Heart right ventricle (tissue), 16 donors: ENCODE measurements around the gene POU2F3. TPM values are rescaled to one million over a fixed set of nuclear protein-coding genes. Genes with fewer than 3 reads are reported as not detected.

Experiments
- ATAC-seq, 8 donors: fragments of 200-7000 bp; cut with Tn5 transposase; one replicate each; pipeline ENCODE4 v1.9.1; 2020; ENCODE audit warnings: mild to moderate bottlenecking in 8 of 8, moderate library complexity in 8 of 8, moderate number of reproducible peaks in 1 of 8
- DNase-seq, 2 donors: peaks; one replicate each; pipeline ENCODE4 v3.0.0-alpha.2; 2020
- H3K27ac ChIP-seq, 10 donors: fragments of 200-600 bp; sonication (generic) in 2 of 10; one replicate each; pipeline versions ENCODE4 v1.5.0 to v1.8.0; 2020 to 2022; ENCODE audit warnings: mild to moderate bottlenecking in 3 of 10
- H3K27me3 ChIP-seq, 7 donors: fragments of 200-600 bp; one replicate each; pipeline ENCODE4 v1.8.0; 2021 to 2022; ENCODE audit warnings: mild to moderate bottlenecking in 2 of 7
- H3K36me3 ChIP-seq, 9 donors: fragments of 200-600 bp; sonication (generic) in 1 of 9; one replicate each; pipeline versions ENCODE4 v1.5.0 to v1.8.0; 2020 to 2022; ENCODE audit warnings: mild to moderate bottlenecking in 2 of 9
- H3K4me1 ChIP-seq, 9 donors: fragments of 200-600 bp; sonication (generic) in 1 of 9; one replicate each; pipeline versions ENCODE4 v1.5.0 to v1.8.0; 2020 to 2022; ENCODE audit warnings: mild to moderate bottlenecking in 4 of 9
- H3K4me3 ChIP-seq, 10 donors: fragments of 200-600 bp; sonication (generic) in 2 of 10; one replicate each; pipeline versions ENCODE4 v1.5.0 to v1.8.0; 2020 to 2022; ENCODE audit warnings: mild to moderate bottlenecking in 7 of 10, moderate library complexity in 2 of 10
- H3K9me3 ChIP-seq, 11 donors: fragments of 200-600 bp in 10 of 11; sonication (generic) in 2 of 11; one replicate each; pipeline versions ENCODE4 v1.5.0 to v1.8.0; 2013 to 2022; ENCODE audit warnings: mild to moderate bottlenecking in 2 of 11, control low read depth in 1 of 11, moderate library complexity in 1 of 11
- CTCF ChIP-seq, 9 donors: fragments of 200-600 bp; sonication (generic) in 2 of 9; IDR thresholded peaks; one replicate each; pipeline versions ENCODE4 v1.5.0 to v1.8.0; 2021 to 2022; ENCODE audit warnings: antibody characterized with exemption in 9 of 9, mild to moderate bottlenecking in 5 of 9, moderate library complexity in 1 of 9
- WGBS, 2 donors: extraction: QIAGEN DNeasy Blood & Tissue Kit; methylation state at CpG; one replicate each; pipeline ENCODE4 v1.1.7; 2013; ENCODE audit warnings: inconsistent platforms in 1 of 2; 5-methylcytosine and 5-hydroxymethylcytosine counted together
- intact Hi-C, 10 donors: fragments of 100-400 bp; cut with DNase I; formaldehyde crosslinking; loops; one replicate each; pipeline versions ENCODE4 v1.11.1 to v1.14.2; 2022
- polyA plus RNA-seq, 2 donors: library from polyadenylated mRNA; stranded (reverse); fragments of 200-250 nt; gene quantifications; one replicate each; pipeline ENCODE4 v1.2.3, GENCODE V29; 2013
- total RNA-seq, 10 donors: library from RNA; stranded (reverse); fragmentation: NEBNext Ultra II Directional in 3 of 10; extraction: Animal tissue kit (Norgen Biotek cat#: 25700) in 3 of 10; gene quantifications; one replicate each; pipeline versions ENCODE4 v1.2.1 to v1.2.4, GENCODE V29; 2021 to 2023
- donor health status: Arrhythmogenic right ventricular cardiomyopathy.
- donor health status: ischemic (EF 13 %, LVEDD 7.1; RV severe dilation, severe dysfunction).
- donor health status: healthy with polysubstance abuse.
- donor health status: DM: no; HTN: yes; CAD: no.
- donor health status: DM: no; HTN: no; CAD: no.
- donor health status: ischemic (EF 25% LVEDD 6.9; RV normal size, moderate dysfunction).
- donor health status: ischemic (EF 25% LVEDD 5.7; RV mildly dilated, moderate dysfunction).
- donor health status: healthy.
- donor health status: DM: yes; HTN: yes; CAD: no.
- donor health status: Ischemic cardiomyopathy.
- donor health status: ischemic (EF 35%, LVEDD 5.7; RV mildly dilated, moderate dysfunction).
- donor health status: nonischemic (EF 11% LVEDD 7.7; RV severe dilation, severe dysfunction).
- donor health status: DM: yes; HTN: yes; CAD: no.
- donor health status: PGD.
- donor health status: ischemic (EF 29% LVEDD 5.4; RV normal size, mild dysfunction).
- donor health status: nonischemic (EF 23%, LVEDD 6.1; RV moderate dilation, normal function).

The POU2F3 gene
- total and polyA plus RNA-seq, 12 donors: 0.03 to 0.15 TPM; not detected in 10

GRCh38 chr11:120210626-120211521 is 29.1 kb upstream of the POU2F3 start, which contains the start of gene OAF:
OAF (plus strand) TSS chr11:120211032; CDS start chr11:120211280, 248 bp downstream.
- peak; percentile 77 to 82 for DNase-seq
- ATAC-seq: peak; percentile 81 to 90 (median 84)
- Histone ChIP-seq H3K36me3 (peaks cover 0 to 10% (median 0%) of the 10 kb centered on the region in 9 donors), H3K9me3 (no peaks in the 10 kb centered on the region), H3K4me1 (peaks cover 4 to 71% (median 49%) of the 10 kb centered on the region in 9 donors), H3K4me3 (peak within 1 kb of the TSS; percentile 55 to 89 (median 76)), H3K27ac (peak within 1 kb of the TSS; percentile 61 to 92 (median 84)), H3K27me3 (peaks cover 0 to 7% (median 0%) of the 10 kb centered on the region in 7 donors)
- 1% methylated on average over 91 to 105 of the region's 108 CpGs for WGBS, 2 donors
- peak in 6 of 9 donors; percentile 11 to 48 (median 40) for TF ChIP-seq CTCF (IDR thresholded peaks at IDR 0.05)
- intact Hi-C loops: loop anchor here in 2 of 10 donors (2.0 to 5.0 kb wide), 2 partner anchors 24 to 39 kb away; no protein-coding TSS in a partner anchor

GRCh38 chr11:120211522-120212258 is 28.2 kb upstream of the POU2F3 start:
- Histone ChIP-seq H3K27ac (peak overlapping the region; percentile 61 to 92 (median 84)), H3K27me3 (peaks cover 0 to 7% (median 0%) of the 10 kb centered on the region in 7 donors), H3K36me3 (peaks cover 0 to 10% (median 0%) of the 10 kb centered on the region in 9 donors), H3K4me1 (peaks cover 4 to 79% (median 58%) of the 10 kb centered on the region in 9 donors), H3K9me3 (no peaks in the 10 kb centered on the region), H3K4me3 (peak overlapping the region; percentile 55 to 89 (median 76))
- WGBS, 2 donors: 23 to 35% methylated on average over 18 of the region's 18 CpGs
- ATAC-seq (peak in 1 of 8 donors; percentile 1), DNase-seq (no peak)
- TF ChIP-seq CTCF (IDR thresholded peaks at IDR 0.05): no peak
- intact Hi-C loops: loop anchor here in 2 of 10 donors (2.0 to 5.0 kb wide), 2 partner anchors 25 to 39 kb away; no protein-coding TSS in a partner anchor

- intact Hi-C loops: loop anchor here in 1 of 10 donors (5.0 kb wide), 1 partner anchor 40 kb away; no protein-coding TSS in a partner anchor
- H3K4me1 ChIP-seq: peaks cover 5 to 80% (median 64%) of the 10 kb centered on the region in 9 donors
- 55 to 59% methylated on average over 12 to 13 of the region's 13 CpGs for WGBS, 2 donors
- no peak for ATAC-seq
- peak overlapping the region; percentile 10 to 89 (median 76) for H3K4me3 ChIP-seq
- peaks cover 0 to 7% (median 0%) of the 10 kb centered on the region in 7 donors for H3K27me3 ChIP-seq
- H3K9me3 ChIP-seq: no peaks in the 10 kb centered on the region
- peak overlapping the region; percentile 61 to 92 (median 84) for H3K27ac ChIP-seq
- TF ChIP-seq CTCF (IDR thresholded peaks at IDR 0.05): no peak
- DNase-seq: no peak
- peaks cover 0 to 11% (median 0%) of the 10 kb centered on the region in 9 donors for H3K36me3 ChIP-seq
These were observed 27.6 kb upstream of the POU2F3 start for GRCh38 chr11:120212259-120212878.
